Colonic mucosa (tissue), 4 donors: Measurements from ENCODE around the gene RUBCN. TPM values are rescaled to one million over a fixed set of nuclear protein-coding genes. Genes with fewer than 3 reads are reported as not detected.
"Not testable (repeated sequence)": the region's sequence is repeated elsewhere in the genome, so short reads cannot be mapped to it uniquely, and the experiment has no call there.

Experiments used
- DNase-seq: peaks from one replicate; pipeline ENCODE4 v3.0.0-alpha.2; 2020
- H3K27ac ChIP-seq: fragments of 200-600 bp; one replicate; pipeline ENCODE4 v1.8.0; 2021
- H3K27me3 ChIP-seq: fragments of 200-600 bp; one replicate; pipeline ENCODE4 v1.8.0; 2021
- H3K36me3 ChIP-seq: fragments of 200-600 bp; one replicate; pipeline ENCODE4 v1.8.0; 2021
- H3K4me1 ChIP-seq: fragments of 200-600 bp; one replicate; pipeline ENCODE4 v1.8.0; 2021; ENCODE audit warnings: mild to moderate bottlenecking
- H3K4me3 ChIP-seq: fragments of 200-600 bp; one replicate; pipeline ENCODE4 v1.8.0; 2021
- H3K9ac ChIP-seq, 2 donors: one replicate each; pipeline ENCODE4 v1.7.0; 2013; ENCODE audit warnings: control low read depth in 2 of 2, low read depth in 2 of 2, low read length in 2 of 2
- H3K9me3 ChIP-seq: fragments of 200-600 bp; one replicate; pipeline ENCODE4 v1.8.0; 2021
- intact Hi-C: fragments of 100-400 bp; cut with DNase I; formaldehyde crosslinking; loops from one replicate; pipeline ENCODE4 v1.14.1; 2022
- total RNA-seq, 2 donors: library from RNA; stranded (reverse); fragmentation: NEBNext Ultra II Directional in 1 of 2; extraction: Animal tissue kit (Norgen Biotek cat#: 25700) in 1 of 2; gene quantifications; one replicate each; pipeline ENCODE4 v1.2.1, GENCODE V29; 2021
- TF ChIP-seq, protein P1 (sequence below): fragments of 200-600 bp; IDR thresholded peaks from one replicate; pipeline ENCODE4 v1.8.0; 2022; ENCODE audit warnings: antibody characterized with exemption, mild to moderate bottlenecking
- donor health status: healthy.
- donor health status: DM: no; HTN: no; CAD: no.
- donor health status: DM: no; HTN: no; CAD: no.

Gene RUBCN
- total RNA-seq, 2 donors from 2014 or later: 16.8 to 18.7 TPM

DNA sequence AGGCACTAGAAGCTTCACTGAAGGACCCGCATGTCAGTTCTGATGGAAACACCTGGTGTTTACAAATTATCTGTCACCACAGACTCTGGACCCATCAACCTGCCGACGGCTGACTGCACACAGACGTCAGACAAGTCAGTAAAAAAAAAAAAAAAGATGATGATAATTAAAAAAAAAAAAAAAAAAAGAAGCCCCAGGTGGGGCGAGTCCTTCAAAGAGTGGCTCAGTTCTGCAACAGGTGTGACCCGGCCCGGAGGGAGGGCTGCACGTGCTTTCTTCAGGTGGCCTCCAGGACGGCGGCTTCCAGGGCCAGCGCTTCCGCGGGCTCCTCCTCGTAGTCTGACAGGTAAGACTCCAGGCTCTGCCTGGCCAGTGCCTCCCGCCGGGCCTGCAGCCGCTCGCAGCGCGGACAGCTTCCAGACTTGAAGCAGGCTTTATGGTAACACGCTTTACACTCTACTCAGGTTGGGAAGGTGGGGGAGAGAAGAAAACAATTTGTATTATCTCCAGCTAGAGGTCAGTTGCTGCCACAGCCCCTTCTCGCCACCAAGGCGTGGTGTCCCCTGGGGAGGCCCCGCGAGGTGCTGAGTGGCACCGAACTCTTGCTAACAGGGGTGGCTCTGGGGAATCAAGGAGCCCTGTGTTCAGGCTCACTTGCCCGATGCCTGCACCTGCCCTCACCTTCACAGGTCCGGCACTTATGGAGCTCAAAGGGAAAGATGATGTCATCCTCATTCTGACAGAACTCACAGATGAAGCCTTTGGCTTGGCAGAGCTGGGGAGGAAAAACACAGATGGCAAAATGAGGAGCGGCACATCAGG is 61.8 kb downstream of the RUBCN start:
- no peak for DNase-seq
- no peaks in the 10 kb centered on the region for H3K36me3 ChIP-seq
- no peak overlapping the region for H3K4me3 ChIP-seq
- no peaks in the 10 kb centered on the region for H3K9me3 ChIP-seq
- TF ChIP-seq, protein P1, sequence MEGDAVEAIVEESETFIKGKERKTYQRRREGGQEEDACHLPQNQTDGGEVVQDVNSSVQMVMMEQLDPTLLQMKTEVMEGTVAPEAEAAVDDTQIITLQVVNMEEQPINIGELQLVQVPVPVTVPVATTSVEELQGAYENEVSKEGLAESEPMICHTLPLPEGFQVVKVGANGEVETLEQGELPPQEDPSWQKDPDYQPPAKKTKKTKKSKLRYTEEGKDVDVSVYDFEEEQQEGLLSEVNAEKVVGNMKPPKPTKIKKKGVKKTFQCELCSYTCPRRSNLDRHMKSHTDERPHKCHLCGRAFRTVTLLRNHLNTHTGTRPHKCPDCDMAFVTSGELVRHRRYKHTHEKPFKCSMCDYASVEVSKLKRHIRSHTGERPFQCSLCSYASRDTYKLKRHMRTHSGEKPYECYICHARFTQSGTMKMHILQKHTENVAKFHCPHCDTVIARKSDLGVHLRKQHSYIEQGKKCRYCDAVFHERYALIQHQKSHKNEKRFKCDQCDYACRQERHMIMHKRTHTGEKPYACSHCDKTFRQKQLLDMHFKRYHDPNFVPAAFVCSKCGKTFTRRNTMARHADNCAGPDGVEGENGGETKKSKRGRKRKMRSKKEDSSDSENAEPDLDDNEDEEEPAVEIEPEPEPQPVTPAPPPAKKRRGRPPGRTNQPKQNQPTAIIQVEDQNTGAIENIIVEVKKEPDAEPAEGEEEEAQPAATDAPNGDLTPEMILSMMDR: no peak
- intact Hi-C loops: no loop called here
- no peak overlapping the region for H3K9ac ChIP-seq
- H3K27me3 ChIP-seq: no peaks in the 10 kb centered on the region
- no peaks in the 10 kb centered on the region for H3K4me1 ChIP-seq
- H3K27ac ChIP-seq: no peak overlapping the region

DNA sequence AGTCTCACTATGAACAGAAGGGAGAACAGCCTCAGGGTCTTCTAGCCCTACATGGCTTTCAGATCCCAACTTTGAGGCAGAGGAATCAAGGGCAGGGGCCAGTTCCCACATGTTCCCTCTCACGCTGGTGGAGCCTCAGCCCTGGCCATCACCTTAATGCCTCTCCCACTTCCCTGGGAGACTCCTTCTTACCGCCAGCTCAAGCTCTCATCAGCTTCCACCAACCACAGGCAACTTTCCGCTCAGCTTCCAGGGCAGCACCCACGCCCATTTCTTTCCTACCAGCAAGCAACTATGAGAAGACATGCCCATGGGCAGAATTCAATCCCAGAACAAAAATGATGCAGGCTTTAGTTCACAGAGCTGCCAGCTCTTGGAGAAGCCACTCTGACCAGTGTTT is 63.5 kb downstream of the RUBCN start:
- Histone ChIP-seq H3K4me3 (no peak overlapping the region), H3K4me1 (no peaks in the 10 kb centered on the region), H3K27me3 (no peaks in the 10 kb centered on the region), H3K27ac (no peak overlapping the region), H3K9ac (no peak overlapping the region), H3K9me3 (no peaks in the 10 kb centered on the region), H3K36me3 (no peaks in the 10 kb centered on the region)
- intact Hi-C loops: no loop called here
- DNase-seq: no peak
- TF ChIP-seq, protein P1: no peak

DNA sequence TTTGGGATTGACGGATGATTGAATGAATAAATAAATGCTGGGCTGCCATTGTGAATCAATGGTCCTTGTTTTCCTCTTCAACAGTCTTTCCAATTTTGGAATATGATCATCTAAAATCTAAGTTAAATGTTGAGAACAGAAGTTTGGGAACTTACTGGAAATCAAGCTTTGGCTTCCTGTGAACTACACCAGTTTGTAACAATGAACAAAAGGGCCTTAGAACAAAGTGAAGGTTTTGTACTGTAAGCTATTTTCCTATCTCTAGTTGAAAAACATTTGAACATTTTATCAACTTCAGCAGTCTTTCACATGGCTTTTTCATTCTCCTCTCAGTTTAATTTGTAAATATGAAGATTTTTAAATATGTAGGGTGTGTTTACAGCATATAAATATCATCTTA is 66.3 kb downstream of the RUBCN start:
- H3K4me1 ChIP-seq: no peaks in the 10 kb centered on the region
- H3K9ac ChIP-seq: no peak overlapping the region
- H3K27ac ChIP-seq: no peak overlapping the region
- H3K36me3 ChIP-seq: no peaks in the 10 kb centered on the region
- no peaks in the 10 kb centered on the region for H3K9me3 ChIP-seq
- TF ChIP-seq, protein P1: no peak
- DNase-seq: no peak
- intact Hi-C loops: no loop called here
- no peaks in the 10 kb centered on the region for H3K27me3 ChIP-seq
- no peak overlapping the region for H3K4me3 ChIP-seq

DNA sequence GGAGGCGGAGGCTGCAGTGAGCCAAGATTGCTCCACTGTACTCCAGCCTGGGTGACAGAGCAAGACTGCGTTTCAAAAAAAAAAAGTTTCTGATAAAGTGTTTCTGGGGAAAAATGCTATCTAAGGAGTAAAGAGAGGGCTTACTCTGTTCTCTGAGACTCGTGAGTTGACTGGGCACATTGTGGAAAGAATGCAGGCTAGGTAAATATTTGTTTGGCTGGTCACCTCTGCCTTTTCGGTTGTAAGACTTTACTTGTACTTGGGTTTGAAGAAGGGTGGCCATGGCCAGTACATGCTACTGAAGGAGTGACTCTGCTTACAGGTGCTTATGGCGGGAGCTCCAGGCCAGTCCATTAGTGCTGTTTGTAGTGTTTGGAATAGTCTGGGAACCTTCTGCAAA is 68.7 kb downstream of the RUBCN start:
- H3K36me3 ChIP-seq: no peaks in the 10 kb centered on the region
- H3K9me3 ChIP-seq: no peaks in the 10 kb centered on the region
- intact Hi-C loops: no loop called here
- no peak for DNase-seq
- H3K27me3 ChIP-seq: no peaks in the 10 kb centered on the region
- no peaks in the 10 kb centered on the region for H3K4me1 ChIP-seq
- TF ChIP-seq, protein P1: no peak
- H3K4me3 ChIP-seq: no peak overlapping the region
- no peak overlapping the region for H3K9ac ChIP-seq
- H3K27ac ChIP-seq: no peak overlapping the region

DNA sequence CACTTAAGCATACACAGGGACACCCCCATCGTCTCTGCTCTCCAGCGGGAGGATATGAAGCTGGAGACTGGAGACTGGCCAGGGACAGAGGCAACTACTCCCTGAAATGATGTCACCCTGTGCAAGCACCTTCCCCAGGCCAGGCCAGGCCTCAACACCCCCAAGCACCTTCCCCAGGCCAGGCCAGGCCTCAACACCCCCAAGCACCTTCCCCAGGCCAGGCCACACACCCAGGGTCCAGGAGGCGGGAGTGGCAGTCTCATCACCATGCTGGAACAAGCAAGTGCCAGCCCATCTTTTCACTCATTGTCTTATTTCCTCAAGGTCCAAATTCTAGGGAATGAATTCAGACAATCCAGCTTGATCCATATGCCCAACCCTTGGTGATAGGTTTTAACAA is 69.4 kb downstream of the RUBCN start:
- DNase-seq, intact Hi-C loops: not testable (repeated sequence)

DNA sequence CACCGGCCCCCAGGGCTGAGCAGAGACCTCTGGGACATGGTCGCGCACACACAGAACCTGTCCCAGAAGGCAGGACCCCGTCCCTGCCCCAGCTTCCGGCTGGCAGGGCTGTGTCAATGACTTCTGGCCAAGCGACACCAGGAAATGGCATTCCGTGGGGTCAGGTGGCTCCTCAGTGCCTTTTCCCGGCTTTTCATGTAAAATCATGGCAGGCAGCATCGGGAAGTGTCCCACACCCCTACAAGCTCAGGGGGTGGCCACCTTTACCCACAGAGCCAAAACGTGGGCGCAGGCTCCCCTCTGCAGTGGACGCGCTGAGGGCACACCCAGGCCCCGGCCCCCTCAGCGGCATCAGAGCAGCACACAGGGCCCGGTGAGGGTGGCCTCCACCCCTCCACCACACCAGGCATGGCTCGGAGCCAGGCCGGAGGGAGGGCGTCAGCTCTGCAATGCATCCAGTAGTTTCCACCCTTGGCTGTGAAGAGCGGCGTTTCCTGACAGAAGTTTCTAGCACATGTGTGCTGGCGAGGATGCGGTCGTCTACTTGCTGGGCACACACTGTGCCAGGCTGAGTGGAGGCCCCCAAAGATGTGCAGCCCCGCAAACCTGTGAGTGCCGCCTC is 70.4 kb downstream of the RUBCN start:
- H3K9ac ChIP-seq, H3K4me1 ChIP-seq, H3K4me3 ChIP-seq, H3K27me3 ChIP-seq, H3K27ac ChIP-seq, H3K36me3 ChIP-seq, DNase-seq, intact Hi-C loops, H3K9me3 ChIP-seq: not testable (repeated sequence)

More for the DNA sequence above, 69.4 kb downstream of the RUBCN start:
- not testable (repeated sequence) for H3K4me3 ChIP-seq, H3K36me3 ChIP-seq, H3K4me1 ChIP-seq, H3K27me3 ChIP-seq, H3K9me3 ChIP-seq, H3K9ac ChIP-seq, H3K27ac ChIP-seq

DNA sequence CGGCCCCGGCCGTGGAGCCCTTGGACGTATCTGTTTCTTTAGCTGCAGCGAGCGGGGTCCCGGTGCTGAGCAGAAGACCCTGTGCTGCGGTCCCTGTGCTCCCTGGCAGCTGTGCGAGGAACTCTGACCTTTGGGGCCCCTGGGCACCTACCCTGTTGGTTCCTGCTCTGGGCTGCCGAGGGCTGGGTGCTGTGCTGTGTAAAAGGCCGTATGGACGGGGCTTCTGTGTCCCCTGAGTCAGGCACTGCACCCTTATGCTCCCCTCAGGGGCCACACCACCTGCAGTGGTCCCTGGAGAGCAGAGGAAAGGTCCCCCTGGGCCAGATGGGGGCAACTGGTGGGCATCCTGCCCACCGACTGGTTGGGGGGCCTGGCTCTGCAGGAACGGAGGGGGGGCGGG is 71.2 kb downstream of the RUBCN start:
- H3K27ac ChIP-seq, H3K4me1 ChIP-seq, H3K4me3 ChIP-seq, H3K27me3 ChIP-seq, intact Hi-C loops, DNase-seq, H3K9me3 ChIP-seq, H3K9ac ChIP-seq, H3K36me3 ChIP-seq: not testable (repeated sequence)

DNA sequence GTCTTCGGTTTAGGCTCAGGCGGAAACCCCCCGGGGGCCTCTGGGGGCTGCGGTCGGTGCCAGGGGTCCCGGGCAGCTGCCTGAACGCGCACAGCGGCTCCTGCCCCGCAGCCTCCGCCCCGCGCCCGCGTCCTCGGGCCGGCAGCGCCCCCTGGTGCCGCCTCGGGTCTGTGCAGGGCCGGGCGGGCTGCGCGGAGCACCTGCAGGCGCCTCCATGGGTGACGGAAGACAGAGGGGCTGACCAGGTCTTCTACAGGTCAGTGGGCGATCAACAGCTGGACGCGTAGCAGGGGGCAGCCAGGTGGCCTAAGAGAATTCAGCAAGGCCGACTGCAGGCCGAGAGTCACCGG is 71.6 kb downstream of the RUBCN start:
- peak overlapping the region; percentile 28 for H3K4me3 ChIP-seq
- H3K27me3 ChIP-seq, DNase-seq, H3K36me3 ChIP-seq, H3K9ac ChIP-seq, H3K4me1 ChIP-seq, H3K9me3 ChIP-seq, intact Hi-C loops, H3K27ac ChIP-seq: not testable (repeated sequence)

DNA sequence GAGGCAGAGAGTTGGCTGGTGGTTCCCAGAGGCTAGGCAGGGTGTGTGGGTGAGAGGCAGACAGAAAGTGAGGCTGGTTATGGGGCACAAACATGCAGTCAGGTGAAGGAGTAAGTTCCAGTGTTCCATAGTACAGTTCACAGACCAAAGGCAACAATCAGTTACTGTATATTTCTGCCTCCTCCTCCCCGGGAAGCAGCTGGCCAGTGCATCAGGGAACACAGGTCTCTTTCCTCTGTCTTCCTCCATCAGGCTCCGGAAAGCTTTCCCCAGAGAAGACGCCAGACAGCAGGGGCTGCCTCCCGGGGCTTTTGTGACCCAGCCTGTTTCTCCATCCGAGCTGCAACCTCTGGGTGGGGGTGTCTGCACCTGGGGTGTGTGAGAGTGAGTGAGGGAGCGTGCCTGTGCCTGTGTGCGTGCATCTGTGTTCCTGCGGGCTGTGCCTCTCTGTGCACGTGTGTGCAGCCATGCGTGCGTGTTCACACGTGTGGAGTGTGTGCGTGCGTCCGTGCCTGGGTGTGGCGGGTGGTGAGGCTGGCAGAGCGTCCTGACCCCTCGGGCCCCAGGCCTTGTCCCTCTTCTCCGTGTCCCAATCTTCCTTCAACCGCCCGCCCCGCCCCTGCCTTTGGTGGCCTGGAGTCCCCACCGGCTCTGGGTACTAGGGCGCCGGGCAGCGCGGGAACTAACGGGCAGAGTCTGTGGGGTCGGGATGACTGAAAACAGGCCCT is 72.1 kb downstream of the RUBCN start:
- H3K4me3 ChIP-seq: peak overlapping the region; percentile 28
- DNase-seq, H3K27me3 ChIP-seq, H3K27ac ChIP-seq, intact Hi-C loops, H3K4me1 ChIP-seq, H3K36me3 ChIP-seq, H3K9me3 ChIP-seq: not testable (repeated sequence)
- H3K9ac ChIP-seq: peak overlapping the region in 1 of 2 donors; percentile 24
